ENCODE data around the gene TCHHL1. TPM values are rescaled to one million over a fixed set of nuclear protein-coding genes. Genes with fewer than 3 reads are reported as not detected.

The TCHHL1 gene
- not detected for polyA plus RNA-seq (ENCODE audit: insufficient read length)

GRCh38 chr1:152089014-152089674, at the start of gene TCHHL1:
TSS of gene TCHHL1 (minus strand) at chr1:152089064. CDS start at chr1:152088143, 921 bp downstream.
- DNase-seq (ENCODE audit: low read depth) = no peak

- DNase-seq (ENCODE audit: low read depth) = no peak
Observed at GRCh38 chr1:152137215-152137614, 48.4 kb upstream of the TCHHL1 start.

GRCh38 chr1:152130186-152130585, 41.3 kb upstream of the TCHHL1 start:
- DNase-seq (ENCODE audit: low read depth) = no peak

DNA sequence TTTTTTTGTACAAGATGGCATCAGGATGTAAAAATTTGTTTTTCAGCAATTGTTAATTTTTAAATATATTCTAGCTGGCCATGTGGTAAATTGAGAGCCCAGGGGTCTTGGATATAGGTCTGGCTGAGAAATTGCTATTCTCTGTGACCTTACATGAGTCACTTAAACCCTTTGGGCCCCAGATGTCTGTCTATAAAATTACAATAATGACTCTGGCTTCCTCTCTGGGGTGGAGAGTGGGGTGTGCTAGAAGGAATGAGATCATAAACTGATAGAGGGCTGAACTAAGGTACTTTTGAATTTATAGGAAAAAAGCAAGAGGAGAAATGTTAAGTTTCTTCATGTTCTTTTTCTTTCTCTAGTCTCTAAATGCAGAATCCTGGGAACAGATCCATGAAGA, 38.8 kb upstream of the TCHHL1 start:
- DNase-seq (ENCODE audit: low read depth) = no peak

GRCh38 chr1:152125834-152126443, 37.1 kb upstream of the TCHHL1 start:
- no peak for DNase-seq (ENCODE audit: low read depth)

DNA sequence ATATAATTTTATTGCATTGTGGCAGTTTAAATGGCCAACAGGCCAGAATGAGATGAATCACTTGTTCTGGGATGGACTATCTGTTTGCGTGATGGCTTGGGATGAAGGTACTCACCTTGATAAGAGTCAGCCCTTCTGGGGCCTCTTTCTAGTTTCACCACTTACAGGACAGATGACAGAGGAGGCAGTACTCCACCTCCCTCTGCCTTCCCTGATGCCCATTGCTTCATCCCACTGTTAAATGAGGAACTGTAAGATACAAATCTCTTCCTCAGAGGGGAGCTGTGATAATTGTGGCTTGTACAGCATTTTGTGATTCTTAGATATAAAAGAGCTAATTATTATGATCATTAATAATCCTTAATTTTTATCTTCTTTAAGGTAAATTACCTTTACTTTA, 30.1 kb upstream of the TCHHL1 start:
- no peak for DNase-seq (ENCODE audit: low read depth)

GRCh38 chr1:152115344-152115743, 26.5 kb upstream of the TCHHL1 start, which contains the start of gene TCHH:
TSS of gene TCHH (minus strand) at chr1:152115444. CDS start at chr1:152114080, 1,364 bp downstream.
- DNase-seq (ENCODE audit: low read depth) = no peak

GRCh38 chr1:152112885-152113432, 24.1 kb upstream of the TCHHL1 start:
- no peak for DNase-seq (ENCODE audit: low read depth)

DNA sequence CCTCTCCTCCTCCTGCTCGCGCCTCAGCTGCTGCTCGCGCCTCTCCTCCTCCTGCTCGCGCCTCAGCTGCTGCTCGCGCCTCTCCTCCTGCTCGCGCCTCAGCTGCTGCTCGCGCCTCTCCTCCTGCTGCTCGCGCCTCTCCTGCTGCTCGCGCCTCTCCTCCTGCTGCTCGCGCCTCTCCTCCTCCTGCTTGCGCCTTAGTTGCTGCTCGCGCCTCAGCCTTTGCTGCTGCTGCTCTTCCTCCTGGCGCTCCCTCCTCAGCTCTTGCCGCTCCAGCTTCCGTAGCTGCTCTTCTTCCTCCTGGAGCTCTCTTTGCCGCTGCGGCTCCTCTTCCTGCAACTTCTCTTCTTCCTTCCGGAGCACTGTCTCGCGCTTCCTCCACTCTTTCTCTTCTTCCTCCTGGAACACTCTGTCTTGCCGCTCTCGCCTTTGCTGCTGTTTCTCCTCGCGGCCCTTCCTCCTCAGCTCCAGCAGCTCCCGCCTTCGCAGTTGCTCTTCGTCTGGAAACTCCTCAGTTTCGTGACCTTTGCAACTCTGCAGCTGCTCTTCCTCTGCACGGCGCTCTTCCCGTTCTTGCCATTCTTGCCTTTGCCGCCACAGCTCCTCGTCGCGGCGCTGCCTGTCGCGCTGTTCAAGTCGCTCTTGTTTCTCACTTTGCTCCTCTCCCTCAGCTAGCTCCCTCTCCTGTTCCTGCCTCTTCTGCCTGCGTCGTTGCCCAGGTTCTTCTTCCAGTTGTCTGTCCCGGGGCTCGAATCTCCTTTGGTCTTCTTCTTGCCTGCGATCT, 23.4 kb upstream of the TCHHL1 start:
- no peak for DNase-seq (ENCODE audit: low read depth)

GRCh38 chr1:152111515-152111968, 22.7 kb upstream of the TCHHL1 start:
- no peak for DNase-seq (ENCODE audit: low read depth)

DNA sequence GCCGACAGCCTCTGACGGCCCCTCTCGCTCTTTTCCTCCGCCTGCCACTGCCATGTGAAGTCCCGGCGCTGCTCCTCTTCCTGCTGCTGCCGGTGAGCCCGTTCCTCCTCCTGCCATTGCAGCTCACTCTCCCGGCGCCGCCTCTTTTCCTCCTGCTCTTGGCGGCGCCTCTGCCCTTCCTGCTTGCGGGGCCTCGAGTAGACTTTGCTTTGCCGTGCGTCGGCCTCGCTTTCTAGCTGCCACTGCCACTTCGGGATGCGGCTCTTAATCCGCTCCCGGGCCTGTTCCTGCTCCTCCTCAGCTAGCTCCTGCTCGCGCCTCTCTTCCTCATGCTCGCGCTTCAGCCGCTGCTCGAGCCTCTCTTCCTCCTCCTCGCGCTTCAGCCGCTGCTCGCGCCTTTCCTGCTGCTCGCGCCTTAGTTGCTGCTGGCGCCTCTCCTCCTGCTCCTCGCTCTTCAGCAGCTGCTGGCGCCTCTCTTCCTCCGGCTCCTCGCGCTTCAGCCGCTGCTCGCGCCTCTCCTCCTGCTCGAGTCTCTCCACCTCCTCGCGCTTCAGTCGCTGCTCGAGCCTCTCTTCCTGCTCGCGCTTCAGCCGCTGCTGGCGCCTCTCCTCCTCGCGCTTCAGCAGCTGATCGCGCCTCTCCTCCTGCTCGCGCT, 22.1 kb upstream of the TCHHL1 start:
- no peak for DNase-seq (ENCODE audit: low read depth)

DNA sequence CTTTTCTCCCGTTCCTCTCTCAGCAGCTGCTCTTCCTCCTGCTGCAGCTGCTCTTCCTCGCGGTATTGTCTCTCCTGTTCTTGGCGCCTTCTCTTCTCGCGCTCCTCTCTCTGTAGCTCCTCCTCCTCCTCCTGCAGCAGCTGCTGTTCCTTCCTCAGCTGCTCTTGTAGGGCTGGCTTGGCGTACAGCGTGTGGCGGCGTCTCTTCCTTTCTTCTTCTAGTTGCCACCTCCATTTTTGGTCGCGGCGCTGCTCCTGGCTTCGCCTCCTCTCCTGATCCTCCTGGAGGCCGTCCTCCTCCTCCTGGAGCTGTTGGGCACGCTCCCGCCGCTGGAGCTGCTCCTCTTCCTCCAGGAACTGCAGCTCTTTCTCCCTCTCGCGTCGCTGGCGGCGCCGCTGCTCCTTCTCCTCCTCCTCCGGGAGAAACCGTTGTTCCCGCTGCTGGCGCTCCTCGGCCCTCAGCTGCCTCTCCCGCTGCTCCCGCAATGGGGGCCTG, 21.5 kb upstream of the TCHHL1 start:
- DNase-seq (ENCODE audit: low read depth) = no peak

- no peak for DNase-seq (ENCODE audit: low read depth)
Observed at GRCh38 chr1:152109998-152110294, 21.1 kb upstream of the TCHHL1 start.

GRCh38 chr1:152109231-152109997, 20.6 kb upstream of the TCHHL1 start:
- DNase-seq (ENCODE audit: low read depth) = no peak

GRCh38 chr1:152108882-152109222, 20.0 kb upstream of the TCHHL1 start:
- no peak for DNase-seq (ENCODE audit: low read depth)

- no peak for DNase-seq (ENCODE audit: low read depth)
Observed at GRCh38 chr1:152107984-152108881, 19.4 kb upstream of the TCHHL1 start.

GRCh38 chr1:152107031-152107983, 18.4 kb upstream of the TCHHL1 start:
- no peak for DNase-seq (ENCODE audit: low read depth)

DNA sequence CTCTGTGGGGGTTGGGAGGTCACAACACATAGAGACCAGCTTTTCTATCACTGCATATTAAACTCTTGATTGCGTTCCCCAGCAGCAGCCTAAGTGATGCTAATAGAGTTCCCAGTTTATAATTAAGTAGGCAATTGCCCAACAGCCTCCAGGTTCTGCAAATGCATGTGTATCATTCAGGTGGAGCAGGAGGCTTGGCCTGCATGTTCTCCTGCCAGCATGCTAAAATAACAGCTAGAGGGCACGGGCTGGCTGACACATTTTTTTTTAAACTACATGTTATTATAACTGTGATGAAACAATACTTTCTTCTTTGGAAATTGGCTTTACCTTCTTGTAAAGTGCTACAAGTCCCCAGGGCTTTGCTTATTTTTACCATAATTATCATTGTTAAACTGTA, 16.0 kb upstream of the TCHHL1 start:
- no peak for DNase-seq (ENCODE audit: low read depth)

DNA sequence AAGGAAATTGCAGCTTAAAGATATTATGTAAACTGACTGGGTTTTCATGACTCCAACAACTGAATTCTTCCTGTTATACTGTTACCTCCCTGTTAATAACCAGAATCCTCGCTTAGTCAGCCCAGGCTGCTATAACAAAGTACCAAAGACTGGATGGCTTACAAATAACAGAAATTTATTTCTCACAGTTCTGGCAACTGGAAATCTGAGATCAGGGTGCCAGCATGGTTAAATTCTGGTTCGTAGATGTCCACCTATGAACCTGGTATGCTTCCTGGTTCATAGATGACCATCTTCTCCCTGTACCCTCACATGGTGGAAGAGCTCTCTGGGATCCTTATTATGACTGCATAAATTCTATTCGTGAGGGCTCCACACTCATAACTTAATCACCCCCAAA, 8.1 kb upstream of the TCHHL1 start:
- DNase-seq (ENCODE audit: low read depth) = no peak
